Adrenal gland (tissue), 5 donors: Measurements from ENCODE around the gene BMP2K.

Experiments used
- CTCF ChIP-seq, 6 experiments: fragments of 450-650 bp in 4 of 6; fragments of 200-600 bp in 2 of 6; sonication (generic) in 1 of 6; IDR thresholded peaks; 1 replicate in 5 of 6; 2 replicates in 1 of 6; pipeline versions ENCODE4 v1.5.1 to v1.8.0; 2016 to 2021; ENCODE audit warnings: antibody characterized with exemption in 6 of 6, mild to moderate bottlenecking in 2 of 6, moderate library complexity in 1 of 6
- POLR2A ChIP-seq, 2 donors: fragments of 450-650 bp; IDR thresholded peaks; one replicate each; pipeline ENCODE4 v1.6.1; 2017; ENCODE audit warnings: antibody characterized with exemption in 2 of 2, mild to moderate bottlenecking in 2 of 2, moderate library complexity in 1 of 2
- donor health status: DM: no; HTN: no; CAD: no.

DNA sequence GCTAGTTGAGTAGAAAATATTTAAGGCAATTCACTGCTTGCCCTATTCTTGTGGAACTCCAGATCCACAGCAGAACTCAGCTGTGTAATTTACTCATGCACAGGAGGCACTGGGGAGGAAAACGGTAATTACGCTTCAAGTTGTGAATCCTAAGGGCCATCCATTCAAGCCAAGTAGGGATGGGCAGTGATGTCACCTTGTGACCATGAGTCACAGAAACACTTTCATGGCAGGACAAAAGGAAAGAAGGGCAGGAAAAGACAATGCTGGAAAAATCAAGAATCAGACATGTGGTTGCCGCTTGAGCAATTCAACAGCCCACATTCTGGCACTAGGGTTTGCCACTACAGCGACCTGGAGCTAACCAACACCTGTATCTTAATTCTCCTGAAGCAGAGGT, 161.7 kb downstream of the BMP2K start:
- TF ChIP-seq POLR2A (IDR thresholded peaks at IDR 0.05) = no peak
- no peak for TF ChIP-seq CTCF (IDR thresholded peaks at IDR 0.05)
